GM19023 (cell line): ENCODE measurements around the gene UBE2H.

Experiments used
- ATAC-seq: cut with Tn5 transposase; IDR thresholded peaks from one replicate; pipeline ENCODE4 v1.9.1; 2021; ENCODE audit warnings: mild to moderate bottlenecking, moderate library complexity; ENCODE audit not compliant: unreplicated experiment

Gene UBE2H

GRCh38 chr7:129950933-129951225, 1.9 kb downstream of the UBE2H start:
- no peak for ATAC-seq

DNA sequence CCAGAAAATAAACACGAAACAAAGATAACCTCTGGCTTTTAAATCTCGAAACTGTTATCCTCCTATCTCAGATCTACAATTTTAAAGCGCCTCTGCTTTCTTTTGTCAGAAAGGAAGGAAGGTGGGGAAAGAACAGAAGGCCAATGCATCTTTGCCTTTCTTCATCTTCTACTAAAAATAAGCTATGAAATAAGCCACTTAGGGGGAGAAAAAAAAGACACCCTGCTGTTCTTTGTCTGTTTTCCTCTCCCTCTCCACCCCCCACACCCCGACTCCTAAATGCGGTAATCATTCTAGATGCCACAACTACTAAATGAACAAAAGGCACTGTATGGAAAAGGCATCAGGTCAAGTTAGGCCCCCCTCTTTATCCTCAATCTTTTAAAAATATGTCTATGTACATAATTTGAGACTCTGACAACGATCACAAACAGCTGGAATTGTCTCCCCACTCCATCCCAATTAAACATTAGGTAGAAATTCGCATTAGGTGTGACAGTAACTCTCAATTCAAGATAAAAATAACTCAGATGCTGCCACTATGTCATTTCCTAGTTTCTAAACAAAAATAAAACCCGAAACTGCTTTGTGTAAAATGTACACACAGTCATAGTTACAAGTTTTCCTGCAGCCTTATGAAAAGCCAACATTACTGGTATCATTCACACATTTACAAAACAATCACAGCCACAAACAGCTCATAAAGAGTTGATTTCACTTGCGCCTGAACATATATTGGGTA, 2.4 kb downstream of the UBE2H start:
- no peak for ATAC-seq

- ATAC-seq, result peak; percentile 16
Observed at GRCh38 chr7:129949292-129950133, 3.2 kb downstream of the UBE2H start.

- ATAC-seq, result peak; percentile 58
Observed at GRCh38 chr7:129948877-129949291, 3.9 kb downstream of the UBE2H start.

DNA sequence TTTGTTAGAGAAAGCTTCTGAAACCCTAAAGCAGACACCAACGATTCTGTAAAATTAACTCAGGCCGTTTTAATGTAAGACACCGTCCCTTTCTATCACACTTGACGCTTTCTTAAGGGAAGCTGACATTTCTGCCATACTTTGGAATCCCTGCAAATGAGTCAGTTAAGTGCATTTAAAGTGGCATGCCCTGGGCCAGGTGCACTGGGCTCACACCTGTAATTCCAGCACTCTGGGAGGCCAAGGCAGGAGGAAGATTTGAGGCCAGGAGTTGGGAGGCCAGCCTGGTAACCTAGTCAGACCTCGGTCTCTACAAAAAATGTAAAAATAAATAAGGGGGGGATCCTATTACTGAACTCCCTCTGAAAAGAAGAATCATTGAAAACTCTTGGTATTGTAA, 4.4 kb downstream of the UBE2H start:
- no peak for ATAC-seq

DNA sequence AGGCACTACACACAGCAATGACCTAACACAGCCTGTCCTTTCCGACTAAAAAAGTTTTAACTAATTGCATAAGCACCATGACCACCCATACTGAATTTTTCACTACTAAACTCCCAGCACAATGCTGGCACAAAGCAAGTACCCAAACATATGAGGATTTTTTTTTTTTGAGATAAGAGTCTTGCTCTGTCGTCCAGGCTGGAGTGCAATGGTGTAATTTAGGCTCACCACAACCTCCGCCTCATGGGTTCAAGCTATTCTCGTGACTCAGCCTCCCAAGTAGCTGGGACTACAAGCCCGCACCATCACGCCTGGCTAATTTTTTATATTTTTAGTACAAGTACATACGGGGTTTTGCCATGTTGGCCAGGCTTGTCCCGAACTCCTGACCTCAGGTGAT, 5.1 kb downstream of the UBE2H start:
- no peak for ATAC-seq

DNA sequence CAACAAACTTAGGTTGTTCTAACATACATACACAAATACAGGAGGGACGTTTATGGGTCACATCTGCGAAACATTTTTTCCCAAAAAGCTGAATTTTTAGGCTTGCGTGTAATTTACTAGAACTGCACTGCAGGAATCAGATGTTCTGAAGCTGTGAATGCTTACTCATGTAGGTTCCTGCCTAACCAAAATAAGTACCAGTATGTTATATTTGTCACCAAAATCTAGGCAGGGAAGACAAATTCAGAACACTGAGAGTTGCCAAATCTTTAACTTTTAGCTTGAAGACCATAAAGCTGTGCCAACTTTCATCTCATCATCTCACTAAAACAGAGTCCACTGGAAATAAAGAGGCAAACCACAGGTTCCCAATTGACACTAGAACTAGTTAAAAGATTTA, 5.7 kb downstream of the UBE2H start:
- ATAC-seq, result no peak

DNA sequence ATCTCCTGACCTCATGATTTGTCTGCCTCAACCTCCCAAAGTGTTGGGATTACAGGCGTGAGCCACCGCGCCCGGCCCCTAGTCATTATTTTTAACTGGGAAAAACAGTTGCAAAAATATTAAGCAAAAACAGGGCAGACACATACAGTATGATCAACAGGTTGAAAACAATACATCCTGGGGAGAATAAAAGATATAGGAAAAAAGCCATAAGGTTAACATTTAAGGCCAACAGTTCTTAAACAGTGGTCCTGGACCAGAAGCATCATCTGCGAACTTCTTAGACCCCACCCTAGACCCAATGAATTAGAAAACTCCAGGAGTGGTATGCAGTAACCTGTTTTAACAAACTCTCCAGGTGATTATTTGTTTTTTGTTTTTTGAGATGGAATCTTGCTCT, 6.5 kb downstream of the UBE2H start:
- no peak for ATAC-seq

DNA sequence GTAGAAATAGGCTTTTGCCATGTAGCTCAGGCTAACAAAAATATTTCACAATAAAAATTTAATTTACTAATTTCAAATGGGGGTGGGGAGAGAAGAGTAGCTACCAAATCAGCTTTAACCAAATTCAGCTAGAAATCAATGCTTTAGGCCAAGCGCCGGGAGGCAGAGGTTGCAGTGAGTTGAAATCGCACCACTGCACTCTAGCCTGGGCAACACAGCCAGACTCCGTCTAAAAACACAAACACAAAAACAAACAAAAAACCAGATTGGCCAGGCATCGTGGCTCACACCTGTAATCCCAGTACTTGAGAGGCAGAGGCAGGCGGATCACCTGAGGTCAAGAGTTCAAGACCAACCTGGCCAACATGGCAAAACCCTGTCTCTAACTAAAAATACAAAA, 9.4 kb downstream of the UBE2H start:
- ATAC-seq, result no peak

DNA sequence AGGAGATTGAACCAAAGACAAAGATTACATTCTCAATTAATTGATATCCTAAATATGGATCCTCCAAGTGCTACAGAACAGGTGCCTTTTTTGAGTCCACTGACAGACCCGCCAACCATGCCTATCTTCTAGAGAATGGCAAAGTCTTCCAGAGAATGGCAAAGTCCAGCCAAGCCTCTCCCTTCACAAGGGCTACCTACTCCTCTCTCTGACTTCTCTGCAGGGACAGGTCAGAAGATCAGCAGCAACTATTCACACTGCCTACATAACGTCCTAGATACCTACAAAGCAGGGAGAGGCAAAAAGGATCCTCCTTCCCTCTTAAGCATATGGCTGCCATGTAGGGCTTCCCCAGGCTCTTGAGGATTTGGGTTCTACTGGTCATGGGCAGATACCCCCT, 12.4 kb downstream of the UBE2H start:
- no peak for ATAC-seq

- no peak for ATAC-seq
Observed at GRCh38 chr7:129939881-129940280, 12.9 kb downstream of the UBE2H start.

GRCh38 chr7:129933627-129934026, 19.1 kb downstream of the UBE2H start:
- no peak for ATAC-seq

- no peak for ATAC-seq
Observed at GRCh38 chr7:129926618-129927017, 26.1 kb downstream of the UBE2H start.

DNA sequence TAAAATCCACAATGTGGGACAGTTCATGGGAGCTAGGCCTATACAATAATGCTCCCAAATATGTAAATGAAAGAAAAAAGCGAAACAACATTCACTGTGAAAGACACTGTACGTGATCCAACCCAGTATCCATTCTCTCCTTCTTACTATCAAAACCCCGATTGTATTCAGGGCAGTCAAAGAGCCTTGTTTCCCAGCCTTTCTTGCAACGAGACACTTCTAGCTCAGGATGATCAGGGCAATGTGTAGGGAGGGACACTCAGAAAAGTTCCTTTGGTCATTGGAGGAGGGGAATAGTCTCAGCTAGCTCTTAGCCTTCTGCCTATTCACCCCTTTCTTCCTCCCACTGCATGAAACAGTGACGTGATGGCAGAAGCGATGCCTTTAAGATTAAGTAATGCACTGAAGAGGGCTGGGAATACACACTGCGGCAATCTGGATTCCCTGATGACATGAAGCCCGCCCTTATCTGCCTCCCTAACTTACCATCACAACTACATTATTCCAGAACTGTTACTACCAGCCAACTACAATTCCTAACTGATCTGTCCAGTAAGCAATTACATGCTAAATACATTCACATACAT, 27.3 kb downstream of the UBE2H start:
- ATAC-seq, result no peak

- ATAC-seq, result no peak
Observed at GRCh38 chr7:129924602-129925001, 28.2 kb downstream of the UBE2H start.

DNA sequence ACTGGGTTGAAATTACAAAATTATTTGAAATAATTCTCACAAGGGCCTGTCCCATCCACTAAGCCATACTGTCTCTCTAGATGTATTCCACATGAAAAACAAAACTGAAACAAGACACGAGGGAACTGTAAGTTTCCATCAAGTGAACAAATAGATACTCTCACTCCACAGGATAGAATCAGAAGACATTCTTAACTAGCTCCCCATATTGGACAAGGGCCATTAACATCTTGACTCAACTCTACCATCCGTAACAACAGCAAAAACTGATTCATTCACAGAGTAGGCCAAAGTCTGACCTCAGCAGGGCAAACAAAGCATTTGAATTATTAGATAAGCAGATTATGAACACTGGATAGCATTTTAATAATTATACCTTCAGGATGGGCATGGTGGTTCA, 29.1 kb downstream of the UBE2H start:
- no peak for ATAC-seq

DNA sequence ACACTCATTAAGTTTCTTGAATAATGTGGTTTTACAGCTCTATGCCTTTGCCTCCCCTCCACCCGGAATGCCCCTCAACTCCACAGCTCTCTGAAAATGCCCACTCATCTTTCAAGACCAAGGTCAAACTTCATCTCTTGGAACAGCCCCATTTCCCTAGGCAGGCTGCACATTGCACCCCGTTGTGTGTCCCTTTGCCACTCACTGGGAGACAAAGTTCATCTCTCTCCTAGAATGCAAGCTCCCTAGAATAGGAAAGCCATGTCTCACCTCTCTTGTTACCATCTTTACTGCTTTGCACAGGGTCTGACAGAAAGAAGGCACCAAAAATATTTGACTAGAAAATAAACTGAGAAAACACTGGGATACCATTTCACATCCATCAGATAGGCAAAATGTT, 33.3 kb downstream of the UBE2H start:
- no peak for ATAC-seq

DNA sequence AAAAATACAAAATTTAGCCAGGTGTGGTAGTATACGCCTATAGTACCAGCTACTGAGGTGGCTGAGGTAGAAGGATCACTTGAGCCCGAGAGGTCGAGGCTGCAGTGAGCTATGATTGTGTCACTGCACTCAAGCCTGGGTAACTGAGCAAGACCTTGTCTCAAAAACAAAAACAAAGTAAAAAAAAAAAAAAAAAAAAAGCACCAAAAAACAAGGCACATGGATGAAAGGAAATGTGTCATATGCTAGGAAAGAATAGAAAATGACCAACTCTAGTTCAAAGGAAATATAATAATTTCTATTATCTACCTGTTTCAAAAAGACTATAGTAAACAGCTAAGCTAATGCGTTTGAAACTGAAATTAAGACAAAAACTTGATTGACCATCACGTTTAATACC, 33.8 kb downstream of the UBE2H start:
- no peak for ATAC-seq

GRCh38 chr7:129917934-129918333, 34.8 kb downstream of the UBE2H start:
- no peak for ATAC-seq

DNA sequence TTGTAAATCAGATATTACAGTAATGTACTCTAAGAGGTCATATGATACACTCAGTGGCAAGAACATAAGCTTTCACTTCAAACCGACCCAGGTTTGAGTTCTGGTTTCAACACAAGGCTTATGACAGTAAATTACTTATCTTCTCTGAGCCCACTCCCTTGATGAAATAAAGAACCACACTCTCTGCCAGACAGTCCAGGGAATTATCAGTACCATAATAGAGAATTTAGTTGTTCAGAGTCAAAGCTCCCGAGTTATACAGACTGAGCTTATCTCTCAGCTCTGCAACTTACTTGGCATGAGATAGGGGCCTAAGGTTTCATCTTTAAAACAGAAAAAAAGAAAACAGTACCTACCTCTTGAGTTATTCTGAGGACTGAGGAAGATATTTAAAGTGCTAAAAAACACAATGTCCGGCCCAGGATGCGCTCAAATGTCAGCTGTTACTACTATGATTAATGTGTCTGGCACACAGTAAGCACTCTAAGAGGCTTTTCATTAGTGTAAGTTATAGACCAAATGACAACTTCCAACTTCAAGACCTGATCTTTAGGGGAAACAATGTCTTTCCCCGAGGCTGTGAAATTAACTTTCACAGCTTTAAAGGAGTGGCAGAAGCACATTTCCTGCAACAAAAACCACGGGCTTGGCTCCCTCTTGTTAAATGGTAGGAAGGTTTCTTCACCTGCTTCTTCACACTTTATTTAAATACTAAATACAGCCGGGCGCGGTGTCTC, 38.1 kb downstream of the UBE2H start:
- ATAC-seq, result no peak

DNA sequence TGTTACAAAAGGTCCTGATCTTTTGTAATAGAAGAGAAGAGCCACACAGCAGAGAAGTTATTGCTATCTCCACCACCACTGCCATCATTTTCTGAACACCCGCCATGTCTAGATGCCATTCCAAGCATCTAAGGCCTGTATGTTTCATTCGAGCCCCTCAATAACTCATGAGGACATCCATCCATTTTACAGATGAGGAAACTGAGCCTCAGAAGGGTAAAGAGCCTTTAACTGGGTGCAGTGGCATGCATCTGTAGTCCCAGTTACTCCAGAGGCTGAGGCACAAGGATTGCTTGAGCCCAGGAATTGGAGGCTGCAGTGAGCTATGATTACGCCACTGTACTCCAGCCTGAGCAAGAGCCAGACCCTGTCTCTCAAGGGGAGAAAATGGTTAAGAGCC, 39.3 kb downstream of the UBE2H start:
- no peak for ATAC-seq

- ATAC-seq, result no peak
Observed at GRCh38 chr7:129911790-129912189, 41.0 kb downstream of the UBE2H start.
